ENCODE measurements around the gene NCLN.

The NCLN gene

GRCh38 chr19:3194106-3195087 is 8.7 kb downstream of the NCLN start:
- H3K4me3 ChIP-seq (ENCODE audit: low read depth, low read length): no peak overlapping the region
- TF ChIP-seq CTCF (IDR thresholded peaks at IDR 0.05; ENCODE audit: borderline replicate concordance, insufficient read depth, low read depth, low read length): no peak

DNA sequence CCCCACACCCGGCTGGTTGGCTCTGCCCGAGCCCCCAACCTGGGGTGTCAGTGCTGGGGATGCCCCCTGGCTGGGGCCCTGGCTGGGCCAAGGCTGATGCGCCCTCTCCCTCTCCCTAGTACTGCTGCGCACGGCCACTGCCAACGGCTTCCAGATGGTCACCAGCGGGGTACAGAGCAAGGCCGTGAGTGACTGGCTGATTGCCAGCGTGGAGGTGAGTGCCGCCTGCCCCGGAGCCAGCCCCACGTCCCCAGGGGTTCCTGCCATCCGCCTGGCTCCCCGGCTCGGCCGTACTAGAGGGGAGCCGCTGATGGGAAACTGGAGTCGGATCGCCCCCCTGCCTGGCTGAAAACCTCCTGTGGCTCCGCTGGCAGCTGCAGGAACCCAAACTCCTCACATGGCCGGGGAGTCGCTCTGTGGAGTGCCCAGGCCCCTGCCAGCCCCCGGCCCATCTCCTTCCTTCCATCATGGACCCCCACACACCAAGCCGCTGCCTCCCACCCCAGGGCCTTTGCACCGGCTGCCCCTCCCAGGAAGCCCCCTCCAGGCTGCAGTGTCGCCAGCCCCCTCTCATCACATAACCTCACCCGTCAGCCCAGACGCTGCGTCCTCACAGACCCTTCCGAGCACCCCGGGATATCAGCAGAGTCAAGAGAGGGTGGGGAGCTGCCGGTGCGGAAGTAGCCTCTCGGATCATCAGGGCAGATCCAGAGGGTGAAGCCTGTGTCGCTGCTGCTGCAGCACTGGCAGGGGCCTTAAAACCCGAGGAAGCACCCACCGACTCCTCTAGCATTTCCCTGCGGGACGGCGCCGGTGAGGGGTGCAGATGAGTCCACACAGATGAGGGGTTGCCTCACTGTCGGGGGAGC is 10.6 kb downstream of the NCLN start:
- H3K4me3 ChIP-seq (ENCODE audit: low read depth, low read length): no peak overlapping the region
- TF ChIP-seq CTCF (IDR thresholded peaks at IDR 0.05; ENCODE audit: borderline replicate concordance, insufficient read depth, low read depth, low read length): no peak

DNA sequence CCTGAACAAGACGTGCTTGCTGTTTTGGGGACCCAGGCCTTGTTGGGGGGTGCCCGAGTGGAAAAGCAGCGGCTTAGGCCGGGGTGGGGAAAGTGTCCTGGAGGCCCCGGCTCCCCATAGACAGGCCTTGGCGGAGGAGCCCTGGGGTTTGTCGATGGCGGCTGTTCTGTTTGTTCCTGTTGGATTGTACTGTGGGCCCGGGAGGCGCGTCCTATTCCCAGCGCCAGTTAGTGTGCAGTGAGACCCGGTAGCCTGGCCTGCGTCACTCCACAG is 11.1 kb downstream of the NCLN start:
- no peak for TF ChIP-seq CTCF (IDR thresholded peaks at IDR 0.05; ENCODE audit: borderline replicate concordance, insufficient read depth, low read depth, low read length)
- no peak overlapping the region for H3K4me3 ChIP-seq (ENCODE audit: low read depth, low read length)

GRCh38 chr19:3198901-3199700 is 13.4 kb downstream of the NCLN start:
- TF ChIP-seq CTCF (IDR thresholded peaks at IDR 0.05; ENCODE audit: borderline replicate concordance, insufficient read depth, low read depth, low read length): no peak
- no peak overlapping the region for H3K4me3 ChIP-seq (ENCODE audit: low read depth, low read length)

DNA sequence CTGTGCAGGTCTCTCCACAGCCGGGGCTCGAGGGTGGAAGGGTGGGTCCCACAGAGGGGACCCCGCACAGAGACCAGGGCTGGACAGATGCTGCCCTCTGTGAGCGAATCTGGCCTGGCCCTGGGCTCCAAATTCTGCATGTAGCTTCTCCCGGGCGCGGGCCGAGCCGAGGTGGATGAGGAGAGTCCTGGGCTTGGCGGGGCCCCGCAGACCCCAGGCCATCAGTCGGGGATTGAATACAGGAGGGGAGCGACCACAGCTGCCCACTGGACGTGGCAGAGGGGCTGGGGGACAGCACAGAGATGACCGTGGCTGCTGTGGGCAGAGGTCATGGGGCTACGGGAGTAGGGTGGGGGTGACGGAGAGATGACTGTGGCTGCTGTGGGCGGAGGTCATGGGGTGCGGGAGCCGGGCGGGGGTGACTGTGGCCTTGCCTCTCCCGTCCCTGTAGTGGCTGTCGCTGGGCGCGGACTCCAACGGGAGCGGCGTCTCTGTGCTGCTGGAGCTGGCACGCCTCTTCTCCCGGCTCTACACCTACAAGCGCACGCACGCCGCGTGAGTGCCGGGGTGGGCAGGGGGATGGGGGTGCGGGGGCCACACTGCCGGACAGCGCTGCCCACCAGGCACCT is 15.5 kb downstream of the NCLN start:
- TF ChIP-seq CTCF (IDR thresholded peaks at IDR 0.05; ENCODE audit: borderline replicate concordance, insufficient read depth, low read depth, low read length): no peak
- no peak overlapping the region for H3K4me3 ChIP-seq (ENCODE audit: low read depth, low read length)

GRCh38 chr19:3201911-3202310 is 16.2 kb downstream of the NCLN start:
- TF ChIP-seq CTCF (IDR thresholded peaks at IDR 0.05; ENCODE audit: borderline replicate concordance, insufficient read depth, low read depth, low read length): no peak
- H3K4me3 ChIP-seq (ENCODE audit: low read depth, low read length): no peak overlapping the region
